Nucleus accumbens (tissue), 56 donors: Measurements from ENCODE around the gene CACNA1C.
A peak's percentile ranks its signal among the peaks of the same experiment; 100 is the strongest.
"Not testable (repeated sequence)": the region's sequence is repeated elsewhere in the genome, so short reads cannot be mapped to it uniquely, and the experiment has no call there.

Experiments
- DNase-seq, 56 donors: peaks; one replicate each; lab custom pipeline; 2025; lab: John Stamatoyannopoulos, UW

Gene CACNA1C

DNA sequence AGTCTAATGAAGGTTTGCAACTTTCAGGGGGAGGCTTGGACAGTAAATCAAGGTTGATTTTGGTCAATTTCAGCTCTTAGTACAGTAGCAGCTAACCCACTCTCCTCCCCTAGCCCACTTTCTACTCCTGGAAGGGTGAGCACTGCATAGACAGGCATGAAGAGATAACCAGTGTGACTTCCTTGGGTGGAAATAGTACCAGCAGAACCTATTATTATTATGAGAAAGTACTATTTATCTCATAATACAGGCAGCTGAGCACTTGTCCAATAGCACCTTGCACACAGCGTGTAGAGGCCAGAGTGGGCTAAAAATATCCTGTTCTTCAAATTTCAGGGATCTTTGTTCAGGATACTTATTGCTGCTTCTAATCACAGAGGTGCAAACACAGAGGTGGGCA lies 645.8 kb downstream of the CACNA1C start:
- no peak for DNase-seq

DNA sequence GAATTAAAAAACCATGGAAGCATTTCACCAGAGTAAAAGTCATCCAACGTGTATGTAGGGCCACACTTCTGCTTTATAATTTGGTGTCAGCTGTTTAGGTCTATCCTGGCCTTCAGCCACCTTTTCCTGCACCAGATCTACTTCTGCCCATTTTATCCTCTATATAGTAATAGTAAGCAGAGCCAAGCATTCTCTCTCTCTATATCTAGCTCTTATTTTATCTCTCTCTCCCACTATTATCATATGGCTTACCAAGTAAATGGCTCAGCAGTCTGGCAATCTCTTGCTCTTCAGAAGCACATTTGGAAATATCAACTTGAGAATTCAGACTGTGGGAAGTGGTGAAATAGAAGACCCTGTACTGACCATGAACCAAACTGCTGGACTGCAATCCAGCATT lies 657.9 kb downstream of the CACNA1C start:
- DNase-seq: no peak

- no peak for DNase-seq
Observed at GRCh38 chr12:2719392-2719791, 666.6 kb downstream of the CACNA1C start.

- DNase-seq: no peak
Observed at GRCh38 chr12:2722806-2723205, 670.0 kb downstream of the CACNA1C start.

DNA sequence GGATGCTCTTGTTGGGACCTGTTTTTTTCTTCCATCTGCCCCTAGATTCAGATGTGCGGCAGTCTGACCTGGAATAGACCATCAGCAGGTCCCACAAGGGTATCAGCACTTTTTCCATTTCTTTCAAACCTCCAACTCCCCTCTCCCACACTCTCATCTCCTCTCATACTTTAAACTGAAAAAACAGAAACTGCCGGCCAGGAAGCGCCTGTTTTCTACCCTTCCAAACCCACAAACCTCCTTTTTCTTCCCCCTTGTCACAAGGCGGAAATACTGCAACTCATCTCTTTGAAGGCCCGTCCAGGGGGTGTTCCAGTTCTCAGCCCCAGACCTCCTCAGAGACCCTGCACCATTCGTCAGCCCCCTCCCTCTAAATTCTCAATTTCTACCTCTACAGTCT lies 679.5 kb downstream of the CACNA1C start:
- no peak for DNase-seq

- no peak for DNase-seq
Observed at GRCh38 chr12:2733493-2734355, 680.9 kb downstream of the CACNA1C start.

- DNase-seq: no peak
Observed at GRCh38 chr12:2735432-2735831, 682.6 kb downstream of the CACNA1C start.

DNA sequence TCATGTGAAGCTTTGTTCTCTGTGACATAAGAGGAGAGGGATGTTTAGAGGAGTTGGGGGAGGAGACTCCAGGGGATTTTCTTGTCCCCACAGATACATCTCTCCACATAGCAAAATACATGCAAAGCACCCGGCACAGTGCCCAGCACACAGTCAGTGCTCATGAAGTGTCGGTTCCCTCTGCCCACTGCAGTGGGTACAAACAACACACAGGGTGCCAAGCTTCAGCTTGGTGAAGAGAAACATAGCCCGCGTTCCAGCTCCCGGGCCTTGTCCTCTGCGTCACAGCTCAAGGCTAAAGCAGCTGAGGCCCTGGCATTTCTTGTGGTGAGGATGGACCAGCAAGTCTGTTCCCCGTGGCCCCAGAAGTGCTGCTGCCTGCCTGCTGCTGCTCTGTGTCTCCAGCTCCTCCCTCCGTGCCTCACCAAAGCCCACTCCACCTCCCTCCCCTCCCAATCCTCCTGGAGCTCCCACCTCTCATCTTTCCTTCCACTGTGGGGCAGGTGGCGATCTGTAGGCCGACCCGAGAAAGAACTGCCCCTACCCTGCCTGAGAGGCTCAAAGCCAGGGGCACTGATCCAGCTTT lies 685.0 kb downstream of the CACNA1C start:
- DNase-seq: no peak

GRCh38 chr12:2739069-2739468 lies 686.3 kb downstream of the CACNA1C start:
- no peak for DNase-seq

DNA sequence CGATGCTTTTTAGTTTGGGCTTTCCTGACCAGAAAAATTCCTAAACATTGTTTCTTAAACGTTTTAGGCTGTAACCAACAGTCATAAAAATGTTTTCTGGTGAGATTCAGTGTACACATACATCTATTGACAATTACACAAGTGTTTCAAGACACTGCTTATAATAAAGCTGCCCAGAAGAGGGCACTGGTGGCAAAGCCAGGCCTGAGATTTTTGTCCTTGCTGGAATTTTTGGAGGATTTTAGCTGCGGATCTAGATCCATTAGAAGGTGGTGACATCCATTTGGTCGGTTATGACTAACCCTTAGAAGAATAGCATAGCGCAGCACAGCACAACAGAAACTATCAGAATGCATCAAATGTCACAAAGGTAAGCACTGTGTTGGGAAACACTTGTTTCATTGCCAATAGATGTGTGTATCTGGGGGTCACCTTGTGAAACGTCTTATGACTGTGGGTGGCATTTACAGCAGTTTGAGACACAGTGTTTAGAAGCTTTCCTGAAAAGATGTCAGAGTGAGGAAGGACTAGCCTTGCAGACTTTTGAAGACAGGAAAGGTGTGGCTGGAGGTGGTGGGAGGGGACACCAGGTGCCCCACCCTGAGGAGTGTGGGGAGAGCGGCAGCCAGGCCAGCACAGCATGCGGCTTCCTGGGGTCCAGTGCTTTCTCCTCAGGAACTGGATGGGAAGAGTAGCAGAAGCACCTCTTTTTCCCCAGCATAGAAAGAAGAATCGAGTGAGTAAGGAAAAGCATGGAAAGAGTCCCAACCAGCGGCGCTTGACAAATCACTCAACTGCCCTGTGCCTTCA lies 687.2 kb downstream of the CACNA1C start:
- DNase-seq: peak in 16 of 56 donors; percentile 2 to 45 (median 8)

GRCh38 chr12:2742037-2742436 lies 689.2 kb downstream of the CACNA1C start:
- not testable (repeated sequence) for DNase-seq

GRCh38 chr12:2743478-2743877 lies 690.7 kb downstream of the CACNA1C start:
- no peak for DNase-seq

DNA sequence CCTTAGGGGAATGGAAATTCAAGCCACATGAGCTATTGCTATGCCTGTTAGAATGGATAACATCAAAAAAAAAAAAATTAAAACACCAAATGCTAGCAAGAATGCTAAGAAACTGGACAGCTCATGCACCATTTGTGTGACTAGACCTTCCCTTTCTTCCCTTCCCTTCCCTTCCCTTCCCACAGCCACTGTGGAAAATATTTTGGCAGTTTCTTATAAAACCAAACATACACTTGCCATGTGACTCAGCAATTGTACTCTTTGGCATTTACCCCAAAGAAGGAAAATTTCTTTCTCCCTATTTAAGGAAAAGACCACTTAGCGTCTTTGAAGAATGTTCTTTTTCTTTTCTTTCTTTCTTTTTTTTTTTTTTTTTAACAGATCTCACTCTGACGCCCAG lies 692.9 kb downstream of the CACNA1C start:
- no peak for DNase-seq
